ENCODE results near the gene DGKQ. TPM values are rescaled to one million over a fixed set of nuclear protein-coding genes. Genes with fewer than 3 reads are reported as not detected.
"Not testable (repeated sequence)": the region's sequence is repeated elsewhere in the genome, so short reads cannot be mapped to it uniquely, and the experiment has no call there.

The DGKQ gene
- total RNA-seq, 2 donors from 2014 or later: 18.6 to 24.0 TPM

GRCh38 chr4:929096-929765 is 44.1 kb downstream of the DGKQ start:
- Histone ChIP-seq H3K4me3 (no peak overlapping the region), H3K9me3 (no peaks in the 10 kb centered on the region), H3K27me3 (replicated peaks; ENCODE audit: insufficient read depth) (no peaks in the 10 kb centered on the region), H3K36me3 (no peaks in the 10 kb centered on the region), H3K27ac (no peak overlapping the region), H3K4me1 (ENCODE audit: control insufficient read depth in 1 of 2, low read depth in 2 of 2) (peaks cover 29 to 44% of the 10 kb centered on the region in 2 donors)
- ATAC-seq (ENCODE audit: insufficient number of reproducible peaks, low FRiP score, low read depth) (no peak), DNase-seq (ENCODE audit: low spot score) (no peak)
- TF ChIP-seq CTCF (IDR thresholded peaks at IDR 0.05): no peak

GRCh38 chr4:927566-927965 is 45.8 kb downstream of the DGKQ start:
- DNase-seq (ENCODE audit: low spot score); ATAC-seq (ENCODE audit: insufficient number of reproducible peaks, low FRiP score, low read depth); H3K9me3 ChIP-seq; H3K4me3 ChIP-seq; H3K27ac ChIP-seq; H3K27me3 ChIP-seq (replicated peaks; ENCODE audit: insufficient read depth); H3K36me3 ChIP-seq: not testable (repeated sequence)
- peaks cover 24 to 38% of the 10 kb centered on the region in 2 donors for H3K4me1 ChIP-seq (ENCODE audit: control insufficient read depth in 1 of 2, low read depth in 2 of 2)

GRCh38 chr4:926538-926937 is 46.8 kb downstream of the DGKQ start:
- Histone ChIP-seq H3K4me3 (no peak overlapping the region), H3K27ac (no peak overlapping the region), H3K36me3 (no peaks in the 10 kb centered on the region), H3K4me1 (ENCODE audit: control insufficient read depth in 1 of 2, low read depth in 2 of 2) (peaks cover 24 to 37% of the 10 kb centered on the region in 2 donors), H3K27me3 (replicated peaks; ENCODE audit: insufficient read depth) (no peaks in the 10 kb centered on the region), H3K9me3 (no peaks in the 10 kb centered on the region)
- DNase-seq (ENCODE audit: low spot score) (no peak), ATAC-seq (ENCODE audit: insufficient number of reproducible peaks, low FRiP score, low read depth) (no peak)
- TF ChIP-seq CTCF (IDR thresholded peaks at IDR 0.05): no peak

- H3K36me3 ChIP-seq: no peaks in the 10 kb centered on the region
- no peak for TF ChIP-seq CTCF (IDR thresholded peaks at IDR 0.05)
- no peaks in the 10 kb centered on the region for H3K27me3 ChIP-seq (replicated peaks; ENCODE audit: insufficient read depth)
- ATAC-seq (ENCODE audit: insufficient number of reproducible peaks, low FRiP score, low read depth) (no peak), DNase-seq (ENCODE audit: low spot score) (no peak)
- H3K4me1 ChIP-seq (ENCODE audit: control insufficient read depth in 1 of 2, low read depth in 2 of 2): peaks cover 23 to 33% of the 10 kb centered on the region in 2 donors
- H3K9me3 ChIP-seq: no peaks in the 10 kb centered on the region
- H3K27ac ChIP-seq: no peak overlapping the region
- no peak overlapping the region for H3K4me3 ChIP-seq
These were observed 47.4 kb downstream of the DGKQ start for GRCh38 chr4:925771-926500.

GRCh38 chr4:925171-925570 is 48.2 kb downstream of the DGKQ start:
- H3K36me3 ChIP-seq: no peaks in the 10 kb centered on the region
- no peaks in the 10 kb centered on the region for H3K9me3 ChIP-seq
- no peak for ATAC-seq (ENCODE audit: insufficient number of reproducible peaks, low FRiP score, low read depth)
- H3K4me3 ChIP-seq: no peak overlapping the region
- no peak overlapping the region for H3K27ac ChIP-seq
- DNase-seq (ENCODE audit: low spot score): no peak
- no peak for TF ChIP-seq CTCF (IDR thresholded peaks at IDR 0.05)
- H3K27me3 ChIP-seq (replicated peaks; ENCODE audit: insufficient read depth): no peaks in the 10 kb centered on the region
- H3K4me1 ChIP-seq (ENCODE audit: control insufficient read depth in 1 of 2, low read depth in 2 of 2): peaks cover 15 to 25% of the 10 kb centered on the region in 2 donors
